Left cardiac atrium (tissue), 4 donors: ENCODE data around the gene GNA12. TPM values are rescaled to one million over a fixed set of nuclear protein-coding genes. Genes with fewer than 3 reads are reported as not detected.

Source experiments
- ATAC-seq, 2 donors: fragments of 200-7000 bp; cut with Tn5 transposase; one replicate each; pipeline ENCODE4 v1.9.1; 2020; ENCODE audit warnings: mild to moderate bottlenecking in 2 of 2, moderate library complexity in 2 of 2
- DNase-seq: peaks from one replicate; pipeline ENCODE4 v3.0.0-alpha.2; 2020
- intact Hi-C, 2 donors: fragments of 100-400 bp; cut with DNase I; formaldehyde crosslinking; loops; one replicate each; pipeline versions ENCODE4 v1.14.1 to v1.15.1; 2022 to 2023
- total RNA-seq, 2 donors: library from RNA; stranded (reverse); fragmentation: NEBNext Ultra II Directional; extraction: Animal tissue kit (Norgen Biotek cat#: 25700); gene quantifications; one replicate each; pipeline ENCODE4 v1.2.1, GENCODE V29; 2021
- donor health status: DM: no; HTN: yes; CAD: no.
- donor health status: DM: no; HTN: yes; CAD: no; lungs with severe emphysema.
- donor health status: DM: yes; HTN: yes; CAD: no.
- donor health status: Dilated cardiomyopathy.

Gene GNA12
- total RNA-seq, 2 donors from 2014 or later = 47.4 to 52.2 TPM

- ATAC-seq (peak; percentile 7 to 57), DNase-seq (no peak)
- intact Hi-C loops = no loop called here
Observed at GRCh38 chr7:2823130-2823529, 21.0 kb downstream of the GNA12 start.

DNA sequence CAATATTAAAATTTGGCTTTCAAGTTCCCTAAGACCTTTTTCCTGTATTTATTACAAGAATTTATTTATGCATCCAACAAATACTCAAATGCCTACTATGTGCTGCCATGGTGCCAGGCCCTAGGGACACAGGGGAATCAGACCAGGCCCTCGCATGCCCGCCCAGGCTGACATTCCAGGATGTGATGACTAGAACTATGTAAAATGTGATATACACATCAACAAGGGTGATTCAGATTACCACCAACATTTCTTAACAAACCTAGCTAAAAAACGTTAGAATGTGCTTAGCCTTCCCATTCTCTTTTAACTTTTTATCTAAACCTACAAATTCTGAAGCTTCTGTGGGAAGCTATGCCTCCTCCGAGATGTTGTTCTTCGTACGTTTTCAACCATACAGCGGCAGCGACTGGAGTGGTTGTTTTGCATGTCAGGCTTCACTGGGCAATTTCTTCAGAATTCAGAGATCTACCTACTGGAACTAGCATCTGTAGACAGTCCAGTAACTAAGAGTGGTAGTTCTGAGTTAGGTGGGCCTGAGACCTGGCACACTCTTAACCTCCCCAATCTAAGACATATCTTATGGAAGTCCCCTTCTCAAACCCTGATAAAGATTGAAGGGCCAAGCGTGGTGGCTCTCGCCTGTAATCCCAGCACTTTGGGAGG lies 22.1 kb downstream of the GNA12 start:
- DNase-seq (no peak), ATAC-seq (no peak)
- intact Hi-C loops = no loop called here

DNA sequence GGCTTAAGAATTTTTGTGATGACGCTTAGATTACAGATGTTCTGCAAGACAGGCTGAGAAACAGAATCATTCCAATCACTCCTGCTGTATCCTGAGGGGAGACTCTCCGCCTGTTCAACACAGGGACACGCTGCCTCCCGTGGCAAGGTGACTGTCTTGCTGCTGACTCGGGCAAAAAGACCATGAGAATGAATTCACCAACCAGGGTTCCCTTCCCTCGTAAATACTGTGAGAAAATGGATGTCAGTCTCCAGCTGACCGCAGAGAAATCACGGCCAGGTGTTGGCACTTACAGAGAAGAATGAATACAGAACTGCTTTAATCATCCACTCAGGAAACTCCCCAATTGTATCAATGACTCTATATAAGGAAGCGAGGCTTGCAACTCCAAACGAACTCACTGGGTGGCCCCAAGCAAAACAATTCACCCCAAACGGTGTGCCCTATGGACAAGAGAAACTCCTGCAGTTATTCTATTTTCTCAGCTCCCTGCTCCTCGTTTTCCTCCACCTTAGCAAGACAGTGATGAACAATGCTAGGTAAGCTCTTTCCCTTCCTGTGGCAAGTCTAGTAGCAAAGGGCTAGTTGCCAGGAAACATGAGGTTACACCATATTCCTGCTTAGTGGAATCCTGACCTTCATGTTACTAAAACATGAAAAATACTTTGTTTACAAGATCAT lies 22.8 kb downstream of the GNA12 start:
- no peak for ATAC-seq
- DNase-seq = no peak
- intact Hi-C loops = no loop called here

DNA sequence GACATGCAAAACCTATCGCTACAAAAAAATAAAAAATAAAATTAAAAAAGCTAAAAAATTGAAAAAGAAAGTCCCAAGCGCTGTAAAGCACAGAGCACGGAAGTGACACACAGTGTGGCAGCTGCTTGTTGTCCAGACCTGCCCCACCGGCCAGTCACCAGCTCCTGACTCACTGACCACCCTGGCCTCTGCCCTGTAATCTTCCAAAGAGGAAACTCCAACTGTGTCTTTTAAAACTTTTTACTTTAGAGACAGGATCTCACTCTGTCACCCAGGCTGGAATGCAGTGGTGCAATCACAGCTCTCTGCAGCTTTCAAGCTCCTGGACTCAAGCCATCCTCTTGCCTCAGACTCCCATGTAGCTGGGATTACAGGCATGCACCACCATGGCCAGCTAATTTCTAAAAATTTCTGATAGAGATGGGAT lies 23.6 kb downstream of the GNA12 start:
- DNase-seq (peak; percentile 86), ATAC-seq (peak; percentile 75 to 79)
- intact Hi-C loops = no loop called here

DNA sequence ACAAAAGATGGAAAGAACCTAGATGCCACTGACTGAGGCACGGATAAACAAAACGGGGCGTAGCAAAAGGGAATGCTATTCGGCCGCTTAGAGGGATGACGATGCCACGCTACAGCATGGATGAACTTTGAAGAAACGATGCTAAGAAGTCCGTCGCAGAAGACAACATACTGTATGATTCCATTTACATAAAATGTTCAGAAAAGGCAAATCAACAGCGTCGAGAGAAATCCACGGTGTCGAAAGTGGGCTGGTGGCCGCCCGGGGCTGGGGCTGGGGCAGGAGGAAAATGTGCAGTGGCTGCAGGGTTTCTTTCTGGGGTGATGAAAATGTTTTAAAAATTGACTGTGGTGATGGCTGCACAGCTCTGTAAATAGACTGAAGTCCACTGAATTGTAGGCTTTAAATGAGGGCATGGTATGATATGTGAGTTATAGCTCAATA lies 24.1 kb downstream of the GNA12 start:
- intact Hi-C loops = no loop called here
- DNase-seq (no peak), ATAC-seq (no peak)

DNA sequence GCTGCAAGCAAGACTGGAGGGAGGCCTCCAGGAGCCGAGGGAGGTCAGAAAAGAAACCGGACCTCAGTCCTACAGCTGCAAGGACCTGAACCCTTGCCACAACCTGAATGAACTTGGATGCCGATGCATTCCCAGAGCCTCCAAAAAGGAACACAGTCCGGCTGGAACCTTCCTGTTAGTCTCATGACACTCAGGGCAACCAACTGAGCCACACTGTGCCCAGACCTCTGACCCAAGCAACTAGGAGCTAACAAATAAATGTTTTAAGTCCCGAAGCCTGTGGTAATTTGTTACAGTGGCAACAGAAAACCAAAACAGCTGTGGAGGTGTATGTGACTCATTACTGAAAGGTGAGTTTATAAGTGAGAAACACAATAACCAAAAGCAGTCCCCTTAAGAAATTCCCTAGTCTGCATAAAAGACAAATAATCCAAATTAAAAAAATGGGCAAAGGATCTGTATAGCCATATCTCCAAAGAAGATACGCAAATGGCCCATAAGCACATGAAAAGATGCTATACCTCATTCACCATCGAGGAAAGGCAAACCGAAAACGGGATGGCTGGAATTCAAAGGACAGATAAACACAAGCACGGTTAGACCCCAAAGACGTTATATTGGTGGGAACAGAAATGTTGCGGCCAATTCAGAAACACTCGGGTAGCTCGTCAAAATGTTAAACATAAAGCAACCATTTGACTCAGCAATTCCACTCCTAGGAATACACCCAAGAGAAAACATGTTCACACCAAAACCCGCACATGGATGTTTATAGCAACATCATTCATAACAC lies 24.8 kb downstream of the GNA12 start:
- DNase-seq (no peak), ATAC-seq (no peak)
- intact Hi-C loops = no loop called here

DNA sequence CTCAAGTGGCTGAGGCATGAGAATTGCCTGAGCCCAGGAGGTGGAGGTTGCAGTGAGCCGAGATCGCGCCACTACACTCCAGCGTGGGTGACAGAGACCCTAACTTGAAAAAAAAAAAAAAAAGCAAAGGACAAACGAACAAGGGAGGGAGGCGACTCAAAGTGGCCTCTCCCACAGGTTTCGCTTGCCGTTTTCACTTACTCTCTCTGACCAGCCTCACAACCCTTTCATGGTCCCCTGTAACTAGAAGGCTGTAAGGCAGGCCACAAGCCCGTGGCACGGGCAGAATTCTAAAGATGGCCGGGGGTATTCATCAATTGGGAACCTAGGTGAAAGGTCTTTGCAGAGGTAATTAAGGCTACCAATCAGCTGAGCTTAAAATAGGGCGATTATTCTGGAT lies 25.5 kb downstream of the GNA12 start:
- intact Hi-C loops = no loop called here
- DNase-seq (no peak), ATAC-seq (no peak)

DNA sequence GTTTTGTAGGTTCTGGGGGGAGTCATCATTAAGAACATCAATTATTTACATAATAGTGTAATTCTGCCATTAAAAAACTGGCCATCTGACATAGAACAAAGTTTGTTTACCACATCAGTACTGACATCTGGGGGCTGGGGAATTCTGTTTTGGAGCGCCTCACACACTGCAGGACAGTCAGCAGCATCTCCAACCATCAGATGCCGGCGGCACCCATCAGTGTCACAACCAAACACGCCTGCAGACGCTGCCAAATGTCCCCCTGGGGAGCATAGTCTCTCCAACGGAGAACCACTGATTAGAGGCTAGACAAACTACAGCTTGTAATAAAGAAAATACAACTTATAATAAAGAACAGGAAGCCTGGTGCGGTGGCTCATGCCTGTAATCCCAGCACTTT lies 26.0 kb downstream of the GNA12 start:
- intact Hi-C loops = no loop called here
- ATAC-seq (no peak), DNase-seq (no peak)

- intact Hi-C loops = no loop called here
- DNase-seq (no peak), ATAC-seq (no peak)
Observed at GRCh38 chr7:2817456-2817855, 26.7 kb downstream of the GNA12 start.

- ATAC-seq = no peak
- no peak for DNase-seq
- intact Hi-C loops = no loop called here
Observed at GRCh38 chr7:2815875-2816245, 28.2 kb downstream of the GNA12 start.

GRCh38 chr7:2814946-2815874 lies 28.9 kb downstream of the GNA12 start:
- DNase-seq (no peak), ATAC-seq (no peak)
- intact Hi-C loops = no loop called here

GRCh38 chr7:2814186-2814945 lies 29.7 kb downstream of the GNA12 start:
- no peak for DNase-seq
- peak in 1 of 2 donors; percentile 6 for ATAC-seq
- intact Hi-C loops = no loop called here

- intact Hi-C loops = no loop called here
- DNase-seq = no peak
- no peak for ATAC-seq
Observed at GRCh38 chr7:2813350-2814185, 30.5 kb downstream of the GNA12 start.

DNA sequence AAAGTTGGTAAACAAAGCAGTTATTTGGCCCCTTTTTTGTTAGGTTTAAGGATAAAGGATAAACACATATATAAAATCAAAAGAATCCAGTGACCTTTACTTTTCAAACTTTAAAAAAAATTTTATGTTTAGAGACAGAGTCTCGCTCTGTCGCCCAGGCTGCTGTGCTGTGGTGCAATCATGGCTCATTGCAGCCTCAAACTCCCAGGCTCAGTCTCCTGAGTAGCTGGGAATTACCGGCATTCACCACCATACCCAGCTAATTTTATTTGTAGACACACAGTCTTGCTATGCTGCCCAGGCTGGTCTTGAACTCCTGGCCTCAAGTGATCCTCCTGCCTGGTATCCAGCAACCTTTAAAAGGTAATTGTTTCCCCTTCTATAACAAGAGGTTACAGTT lies 31.3 kb downstream of the GNA12 start:
- DNase-seq = no peak
- intact Hi-C loops = no loop called here

DNA sequence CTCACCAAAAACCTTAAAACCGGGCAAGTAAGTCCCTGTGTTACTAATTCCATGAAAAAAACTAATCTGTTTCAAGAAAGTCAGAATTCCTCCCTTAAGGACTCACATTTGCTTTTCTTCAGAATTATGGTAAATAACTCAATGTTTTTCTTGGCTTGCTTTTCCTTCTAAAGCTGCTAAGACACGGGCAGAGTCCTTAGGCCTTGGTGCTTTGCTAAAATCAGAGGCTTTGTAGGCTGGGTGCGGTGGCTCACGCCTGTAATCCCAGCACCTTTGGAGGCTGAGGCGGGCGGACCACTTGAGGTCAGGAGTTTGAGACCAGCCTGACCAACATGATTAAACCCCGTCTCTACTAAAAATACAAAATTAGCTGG lies 32.0 kb downstream of the GNA12 start:
- intact Hi-C loops = no loop called here
- DNase-seq = no peak
- ATAC-seq = peak; percentile 25

More for the DNA sequence above, 31.3 kb downstream of the GNA12 start:
- no peak for ATAC-seq

- ATAC-seq = peak; percentile 45 to 70
Observed at GRCh38 chr7:2811476-2812113, 32.5 kb downstream of the GNA12 start.

More at GRCh38 chr7:2811476-2812113, 32.5 kb downstream of the GNA12 start:
- intact Hi-C loops = no loop called here
- peak; percentile 55 for DNase-seq
